ENCODE data around the gene GON4L. TPM values are rescaled to one million over a fixed set of nuclear protein-coding genes. Genes with fewer than 3 reads are reported as not detected.
"Not testable (repeated sequence)": the region's sequence is repeated elsewhere in the genome, so short reads cannot be mapped to it uniquely, and the experiment has no call there.

The GON4L gene
- 105 TPM for total RNA-seq
- polyA plus RNA-seq, result 10 to 100 TPM; 22.3 to 35.3 (median 26.3) TPM

- H3K9me3 Mint-ChIP-seq, result no peaks in the 10 kb centered on the region
- peaks cover 15% of the 10 kb centered on the region for H3K36me3 Mint-ChIP-seq
- Histone ChIP-seq H3K9me3 (ENCODE audit: control insufficient read depth in 2 of 2, low read length in 2 of 2) (no peaks in the 10 kb centered on the region), H3K4me1 (ENCODE audit: control insufficient read depth, insufficient read depth, low read length, poor library complexity, severe bottlenecking) (peaks cover 35% of the 10 kb centered on the region), H3K27ac (ENCODE audit: insufficient read depth, low read length, poor library complexity, severe bottlenecking) (peak within 1 kb of the TSS; percentile 87), H3K4me3 (ENCODE audit: low read depth, low read length) (peak within 1 kb of the TSS; percentile 85), H3K36me3 (ENCODE audit: control insufficient read depth, insufficient read depth, low read length) (peaks cover 17% of the 10 kb centered on the region), H3K27me3 (ENCODE audit: control insufficient read depth, insufficient read depth, low read length) (no peaks in the 10 kb centered on the region)
- H3K4me3 Mint-ChIP-seq, result peak within 1 kb of the TSS; percentile 95 to 99 (median 98)
- ATAC-seq (ENCODE audit: low read depth in 2 of 2), result peak; percentile 75 to 77
- peak; percentile 83 to 96 (median 90) for DNase-seq
- peak within 1 kb of the TSS; percentile 98 to 100 (median 100) for H3K27ac Mint-ChIP-seq
- H3K4me1 Mint-ChIP-seq, result peaks cover 16 to 61% (median 34%) of the 10 kb centered on the region in 4 donors
- H3K27me3 Mint-ChIP-seq, result peaks cover 9% of the 10 kb centered on the region
Observed at GRCh38 chr1:155856975-155857930, at the start of gene GON4L. Gene GON4L (minus strand): TSS chr1:155857214. CDS start chr1:155853780, 3,434 bp downstream.

GRCh38 chr1:155904261-155904660, 47.2 kb upstream of the GON4L start:
- Mint-ChIP-seq H3K36me3 (peaks cover 30% of the 10 kb centered on the region), H3K4me3 (peak overlapping the region in 1 of 4 donors; percentile 19)
- H3K27ac ChIP-seq (ENCODE audit: insufficient read depth, low read length, poor library complexity, severe bottlenecking), result no peak overlapping the region

GRCh38 chr1:155900161-155900560, 43.1 kb upstream of the GON4L start:
- DNase-seq, result no peak
- no peaks in the 10 kb centered on the region for H3K27me3 Mint-ChIP-seq
- H3K4me3 Mint-ChIP-seq, result no peak overlapping the region
- ATAC-seq (ENCODE audit: low read depth in 2 of 2), result no peak
- H3K27me3 ChIP-seq (ENCODE audit: control insufficient read depth, insufficient read depth, low read length), result no peaks in the 10 kb centered on the region
- peak overlapping the region in 1 of 3 donors; percentile 39 for H3K27ac Mint-ChIP-seq
- no peaks in the 10 kb centered on the region for H3K9me3 Mint-ChIP-seq
- peaks cover 67% of the 10 kb centered on the region for H3K36me3 ChIP-seq (ENCODE audit: control insufficient read depth, insufficient read depth, low read length)
- H3K4me3 ChIP-seq (ENCODE audit: low read depth, low read length), result no peak overlapping the region
- H3K27ac ChIP-seq (ENCODE audit: insufficient read depth, low read length, poor library complexity, severe bottlenecking), result no peak overlapping the region
- H3K36me3 Mint-ChIP-seq, result peaks cover 29% of the 10 kb centered on the region
- no peaks in the 10 kb centered on the region for H3K9me3 ChIP-seq (ENCODE audit: control insufficient read depth in 2 of 2, low read length in 2 of 2)
- peaks cover 0 to 15% (median 12%) of the 10 kb centered on the region in 4 donors for H3K4me1 Mint-ChIP-seq
- no peaks in the 10 kb centered on the region for H3K4me1 ChIP-seq (ENCODE audit: control insufficient read depth, insufficient read depth, low read length, poor library complexity, severe bottlenecking)

More at GRCh38 chr1:155904261-155904660, 47.2 kb upstream of the GON4L start:
- DNase-seq (no peak), ATAC-seq (ENCODE audit: low read depth in 2 of 2) (no peak)
- Histone ChIP-seq H3K36me3 (ENCODE audit: control insufficient read depth, insufficient read depth, low read length) (peaks cover 66% of the 10 kb centered on the region), H3K9me3 (ENCODE audit: control insufficient read depth in 2 of 2, low read length in 2 of 2) (no peaks in the 10 kb centered on the region), H3K27me3 (ENCODE audit: control insufficient read depth, insufficient read depth, low read length) (no peaks in the 10 kb centered on the region), H3K4me3 (ENCODE audit: low read depth, low read length) (no peak overlapping the region), H3K4me1 (ENCODE audit: control insufficient read depth, insufficient read depth, low read length, poor library complexity, severe bottlenecking) (peaks cover 3% of the 10 kb centered on the region)
- H3K27me3 Mint-ChIP-seq, result no peaks in the 10 kb centered on the region
- no peak overlapping the region for H3K27ac Mint-ChIP-seq
- peaks cover 6 to 14% (median 13%) of the 10 kb centered on the region in 4 donors for H3K4me1 Mint-ChIP-seq
- H3K9me3 Mint-ChIP-seq, result no peaks in the 10 kb centered on the region

GRCh38 chr1:155899683-155900082, 42.7 kb upstream of the GON4L start:
- H3K27ac Mint-ChIP-seq, result peak overlapping the region in 1 of 3 donors; percentile 78

GRCh38 chr1:155898888-155899287, 41.9 kb upstream of the GON4L start:
- no peaks in the 10 kb centered on the region for H3K27me3 Mint-ChIP-seq
- no peaks in the 10 kb centered on the region for H3K27me3 ChIP-seq (ENCODE audit: control insufficient read depth, insufficient read depth, low read length)
- H3K36me3 Mint-ChIP-seq, result peaks cover 21% of the 10 kb centered on the region
- H3K27ac ChIP-seq (ENCODE audit: insufficient read depth, low read length, poor library complexity, severe bottlenecking), result no peak overlapping the region
- H3K9me3 Mint-ChIP-seq, result no peaks in the 10 kb centered on the region
- H3K4me3 Mint-ChIP-seq, result no peak overlapping the region
- peaks cover 54% of the 10 kb centered on the region for H3K36me3 ChIP-seq (ENCODE audit: control insufficient read depth, insufficient read depth, low read length)
- peaks cover 2 to 15% (median 8%) of the 10 kb centered on the region in 4 donors for H3K4me1 Mint-ChIP-seq
- no peak for ATAC-seq (ENCODE audit: low read depth in 2 of 2)
- DNase-seq, result no peak
- H3K9me3 ChIP-seq (ENCODE audit: control insufficient read depth in 2 of 2, low read length in 2 of 2), result no peaks in the 10 kb centered on the region
- H3K27ac Mint-ChIP-seq, result peak overlapping the region in 1 of 3 donors; percentile 7
- no peak overlapping the region for H3K4me3 ChIP-seq (ENCODE audit: low read depth, low read length)
- no peaks in the 10 kb centered on the region for H3K4me1 ChIP-seq (ENCODE audit: control insufficient read depth, insufficient read depth, low read length, poor library complexity, severe bottlenecking)

More at GRCh38 chr1:155899683-155900082, 42.7 kb upstream of the GON4L start:
- ATAC-seq (ENCODE audit: low read depth in 2 of 2) (no peak), DNase-seq (no peak)
- no peak overlapping the region for H3K4me3 ChIP-seq (ENCODE audit: low read depth, low read length)
- H3K4me1 ChIP-seq (ENCODE audit: control insufficient read depth, insufficient read depth, low read length, poor library complexity, severe bottlenecking), result no peaks in the 10 kb centered on the region
- peaks cover 62% of the 10 kb centered on the region for H3K36me3 ChIP-seq (ENCODE audit: control insufficient read depth, insufficient read depth, low read length)
- peaks cover 28% of the 10 kb centered on the region for H3K36me3 Mint-ChIP-seq
- H3K27me3 ChIP-seq (ENCODE audit: control insufficient read depth, insufficient read depth, low read length), result no peaks in the 10 kb centered on the region
- no peak overlapping the region for H3K27ac ChIP-seq (ENCODE audit: insufficient read depth, low read length, poor library complexity, severe bottlenecking)
- H3K9me3 Mint-ChIP-seq, result no peaks in the 10 kb centered on the region
- no peak overlapping the region for H3K4me3 Mint-ChIP-seq
- no peaks in the 10 kb centered on the region for H3K9me3 ChIP-seq (ENCODE audit: control insufficient read depth in 2 of 2, low read length in 2 of 2)
- no peaks in the 10 kb centered on the region for H3K27me3 Mint-ChIP-seq
- H3K4me1 Mint-ChIP-seq, result peaks cover 0 to 15% (median 11%) of the 10 kb centered on the region in 4 donors

GRCh38 chr1:155897746-155898145, 40.7 kb upstream of the GON4L start:
- no peaks in the 10 kb centered on the region for H3K9me3 ChIP-seq (ENCODE audit: control insufficient read depth in 2 of 2, low read length in 2 of 2)
- no peaks in the 10 kb centered on the region for H3K27me3 ChIP-seq (ENCODE audit: control insufficient read depth, insufficient read depth, low read length)
- Mint-ChIP-seq H3K9me3 (no peaks in the 10 kb centered on the region), H3K4me1 (peaks cover 10 to 23% (median 15%) of the 10 kb centered on the region in 4 donors), H3K27me3 (no peaks in the 10 kb centered on the region), H3K36me3 (peaks cover 21% of the 10 kb centered on the region), H3K4me3 (no peak overlapping the region), H3K27ac (peak overlapping the region in 1 of 3 donors; percentile 59)
- DNase-seq, result no peak
- no peak for ATAC-seq (ENCODE audit: low read depth in 2 of 2)
- no peak overlapping the region for H3K4me3 ChIP-seq (ENCODE audit: low read depth, low read length)
- H3K4me1 ChIP-seq (ENCODE audit: control insufficient read depth, insufficient read depth, low read length, poor library complexity, severe bottlenecking), result no peaks in the 10 kb centered on the region
- H3K27ac ChIP-seq (ENCODE audit: insufficient read depth, low read length, poor library complexity, severe bottlenecking), result no peak overlapping the region
- H3K36me3 ChIP-seq (ENCODE audit: control insufficient read depth, insufficient read depth, low read length), result peaks cover 47% of the 10 kb centered on the region

GRCh38 chr1:155896476-155896875, 39.5 kb upstream of the GON4L start:
- peaks cover 10 to 23% (median 15%) of the 10 kb centered on the region in 4 donors for H3K4me1 Mint-ChIP-seq
- peaks cover 21% of the 10 kb centered on the region for H3K36me3 Mint-ChIP-seq
- peak overlapping the region in 1 of 3 donors; percentile 41 for H3K27ac Mint-ChIP-seq
- not testable (repeated sequence) for H3K4me1 ChIP-seq (ENCODE audit: control insufficient read depth, insufficient read depth, low read length, poor library complexity, severe bottlenecking); H3K4me3 ChIP-seq (ENCODE audit: low read depth, low read length); ATAC-seq (ENCODE audit: low read depth in 2 of 2); DNase-seq; H3K4me3 Mint-ChIP-seq; H3K27me3 Mint-ChIP-seq; H3K9me3 ChIP-seq (ENCODE audit: control insufficient read depth in 2 of 2, low read length in 2 of 2); H3K27ac ChIP-seq (ENCODE audit: insufficient read depth, low read length, poor library complexity, severe bottlenecking); H3K27me3 ChIP-seq (ENCODE audit: control insufficient read depth, insufficient read depth, low read length); H3K9me3 Mint-ChIP-seq
- peaks cover 40% of the 10 kb centered on the region for H3K36me3 ChIP-seq (ENCODE audit: control insufficient read depth, insufficient read depth, low read length)

Data from CD4-positive, CD25-positive, alpha-beta regulatory T cell (primary cell).